ENCODE results near the gene ARHGAP32. TPM values are rescaled to one million over a fixed set of nuclear protein-coding genes. Genes with fewer than 3 reads are reported as not detected.

Gene ARHGAP32
- total RNA-seq, result 7.0 and 9.1 TPM in 2 replicates

GRCh38 chr11:129192150-129192549 lies at the start of gene ARHGAP32:
TSS of gene ARHGAP32 (minus strand) at chr11:129192325. CDS start at chr11:129192198, 127 bp downstream.

DNA sequence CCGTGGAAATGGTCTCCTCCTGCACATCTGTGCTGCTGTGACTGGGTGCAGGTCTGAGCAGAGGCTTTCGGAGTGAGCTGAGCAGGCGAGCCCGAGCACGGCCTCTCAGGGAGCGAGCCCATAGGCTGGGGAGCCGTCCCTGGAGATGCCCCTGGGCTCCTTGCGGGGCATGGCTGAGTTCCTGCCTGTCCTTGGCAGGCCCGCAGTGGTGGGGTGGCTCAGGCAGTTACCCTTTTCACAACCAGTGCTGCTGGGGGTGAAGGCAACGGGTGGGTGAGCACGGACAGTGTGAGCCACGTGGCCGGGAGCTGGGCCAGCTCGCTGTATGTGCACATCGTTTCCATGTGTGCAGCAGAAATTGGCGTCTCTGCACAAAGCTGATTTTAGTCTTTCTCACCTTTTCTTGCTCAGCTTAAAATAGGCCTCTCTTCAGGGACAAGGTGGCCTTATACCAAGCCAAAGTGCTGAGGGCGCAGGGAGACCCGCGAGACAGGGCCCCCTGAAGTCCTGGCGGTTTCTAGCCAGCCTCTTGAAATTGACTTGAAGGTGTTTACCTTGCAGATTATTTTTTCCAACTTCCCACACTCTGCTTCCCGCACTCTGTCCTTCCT lies 249.2 kb downstream of the ARHGAP32 start, which contains the start of gene TP53AIP1:
Gene TP53AIP1 (minus strand): TSS at position 55 of the 611 bp plus-strand sequence. CDS start 5,053 bp downstream, outside the sequence.

Other genes starting within 250 kb of the ARHGAP32 start
- gene TP53AIP1, start 249.5 kb downstream of the ARHGAP32 start, total RNA-seq, result not detected in 2 replicates
- gene BARX2, start 183.5 kb upstream of the ARHGAP32 start, total RNA-seq, result not detected in 2 replicates

Data from cardiac atrium fibroblast (primary cell).